OCI-LY3 (cell line): ENCODE measurements around the gene TAMALIN.

Source experiments
- EZH2phosphoT487 ChIP-seq: fragments of 200-600 bp; shearing (Covaris generic); IDR thresholded peaks from 2 replicates; pipeline ENCODE4 v1.6.1; 2018; ENCODE audit warnings: antibody characterized with exemption, mixed run types, low read depth
- TF ChIP-seq, protein P1 (sequence below): fragments of 200-600, 300-600 bp; sonication (generic); IDR thresholded peaks from 2 replicates; pipeline ENCODE4 v1.5.1; 2014; ENCODE audit warnings: antibody characterized with exemption, low read length, low read depth

DNA sequence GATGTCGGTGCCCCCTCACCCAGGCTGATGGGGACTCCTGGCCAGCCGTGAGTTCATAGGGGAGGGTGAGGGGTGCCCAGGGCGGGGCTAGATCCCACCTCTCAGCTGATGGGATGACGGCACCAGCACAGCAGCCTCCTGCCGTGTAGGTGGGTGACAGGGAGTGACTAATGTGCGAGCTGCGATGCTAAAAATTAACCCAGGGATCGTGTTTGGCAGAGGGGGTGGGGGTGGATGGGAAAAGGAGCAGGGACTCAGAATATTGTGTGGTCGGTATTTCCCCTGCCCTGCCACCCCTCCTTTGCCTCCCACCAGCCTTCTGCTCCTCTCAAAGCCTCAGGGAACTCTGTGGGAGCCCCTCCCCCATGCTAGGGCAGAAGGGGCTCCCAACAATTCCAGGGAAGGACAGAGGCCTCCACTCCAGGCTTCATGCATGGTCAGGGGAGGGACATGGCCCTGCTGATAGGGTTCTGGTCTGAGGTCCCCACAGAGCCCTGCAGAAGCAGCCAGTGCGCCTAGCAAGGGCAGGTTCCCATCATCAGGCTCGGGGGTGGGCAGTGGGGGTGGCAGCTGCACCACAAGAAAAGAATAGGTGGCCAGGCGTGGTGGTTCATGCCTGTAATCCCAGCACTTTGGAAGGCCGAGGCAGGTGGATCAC lies 12.5 kb downstream of the TAMALIN start:
- TF ChIP-seq, protein P1, sequence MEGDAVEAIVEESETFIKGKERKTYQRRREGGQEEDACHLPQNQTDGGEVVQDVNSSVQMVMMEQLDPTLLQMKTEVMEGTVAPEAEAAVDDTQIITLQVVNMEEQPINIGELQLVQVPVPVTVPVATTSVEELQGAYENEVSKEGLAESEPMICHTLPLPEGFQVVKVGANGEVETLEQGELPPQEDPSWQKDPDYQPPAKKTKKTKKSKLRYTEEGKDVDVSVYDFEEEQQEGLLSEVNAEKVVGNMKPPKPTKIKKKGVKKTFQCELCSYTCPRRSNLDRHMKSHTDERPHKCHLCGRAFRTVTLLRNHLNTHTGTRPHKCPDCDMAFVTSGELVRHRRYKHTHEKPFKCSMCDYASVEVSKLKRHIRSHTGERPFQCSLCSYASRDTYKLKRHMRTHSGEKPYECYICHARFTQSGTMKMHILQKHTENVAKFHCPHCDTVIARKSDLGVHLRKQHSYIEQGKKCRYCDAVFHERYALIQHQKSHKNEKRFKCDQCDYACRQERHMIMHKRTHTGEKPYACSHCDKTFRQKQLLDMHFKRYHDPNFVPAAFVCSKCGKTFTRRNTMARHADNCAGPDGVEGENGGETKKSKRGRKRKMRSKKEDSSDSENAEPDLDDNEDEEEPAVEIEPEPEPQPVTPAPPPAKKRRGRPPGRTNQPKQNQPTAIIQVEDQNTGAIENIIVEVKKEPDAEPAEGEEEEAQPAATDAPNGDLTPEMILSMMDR, result no peak
- TF ChIP-seq EZH2phosphoT487, result no peak
